HG03025 (cell line): ENCODE data around the gene MAST1.
"Not testable (repeated sequence)": the region's sequence is repeated elsewhere in the genome, so short reads cannot be mapped to it uniquely, and the experiment has no call there.

Experiments
- ATAC-seq: cut with Tn5 transposase; IDR thresholded peaks from one replicate; pipeline ENCODE4 v1.9.1; 2021; ENCODE audit warnings: mild to moderate bottlenecking, moderate library complexity; ENCODE audit not compliant: unreplicated experiment, low FRiP score

MAST1 gene

DNA sequence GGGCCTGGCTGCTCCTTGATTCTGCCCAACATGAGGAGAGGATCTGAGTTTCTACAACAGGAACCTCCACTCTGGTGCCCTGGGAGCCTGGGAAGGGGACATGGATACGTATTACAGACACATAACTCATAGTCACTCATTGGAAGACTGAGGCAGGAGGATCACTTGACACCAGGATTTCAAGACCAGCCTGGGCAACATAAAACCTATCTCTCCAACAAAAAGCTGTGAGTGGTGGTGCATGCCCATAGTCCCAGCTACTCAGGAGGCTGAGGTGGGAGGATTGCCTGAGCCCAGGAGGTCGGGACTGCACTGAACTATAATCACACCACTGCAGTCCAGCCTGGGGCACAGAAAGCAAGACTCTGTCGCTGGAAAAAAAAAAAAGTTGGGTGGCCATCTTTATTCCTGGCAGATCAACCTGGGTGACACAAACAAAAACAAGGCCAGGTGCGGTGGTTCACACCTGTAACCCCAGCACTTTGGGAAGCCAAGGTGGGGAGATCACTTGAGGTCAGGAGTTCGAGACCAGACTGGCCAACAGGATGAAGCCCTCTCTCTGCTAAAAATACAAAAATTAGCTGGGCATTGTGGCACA is 49.8 kb downstream of the MAST1 start:
- no peak for ATAC-seq

DNA sequence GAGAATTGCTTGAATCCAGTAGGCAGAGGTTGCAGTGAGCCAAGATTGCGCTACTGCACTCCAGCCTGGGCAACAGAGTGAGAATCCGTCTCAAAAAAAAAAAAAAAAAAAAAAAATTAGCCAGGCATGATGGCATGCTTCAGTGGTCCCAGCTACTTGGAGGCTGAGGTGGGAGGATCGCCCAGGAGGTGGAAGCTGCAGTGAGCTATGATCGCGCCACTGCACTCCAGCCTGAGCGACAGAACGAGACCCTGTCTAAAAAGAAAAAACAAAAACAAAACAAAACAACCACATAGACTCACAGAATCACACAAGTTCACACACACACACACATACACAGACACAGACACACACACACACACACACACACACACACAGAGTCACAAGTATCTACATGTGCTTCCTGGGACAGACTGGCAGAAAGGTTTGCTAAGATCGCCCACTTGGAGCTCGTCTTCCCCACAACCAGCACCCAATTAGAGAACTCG is 52.0 kb downstream of the MAST1 start:
- ATAC-seq: not testable (repeated sequence)

DNA sequence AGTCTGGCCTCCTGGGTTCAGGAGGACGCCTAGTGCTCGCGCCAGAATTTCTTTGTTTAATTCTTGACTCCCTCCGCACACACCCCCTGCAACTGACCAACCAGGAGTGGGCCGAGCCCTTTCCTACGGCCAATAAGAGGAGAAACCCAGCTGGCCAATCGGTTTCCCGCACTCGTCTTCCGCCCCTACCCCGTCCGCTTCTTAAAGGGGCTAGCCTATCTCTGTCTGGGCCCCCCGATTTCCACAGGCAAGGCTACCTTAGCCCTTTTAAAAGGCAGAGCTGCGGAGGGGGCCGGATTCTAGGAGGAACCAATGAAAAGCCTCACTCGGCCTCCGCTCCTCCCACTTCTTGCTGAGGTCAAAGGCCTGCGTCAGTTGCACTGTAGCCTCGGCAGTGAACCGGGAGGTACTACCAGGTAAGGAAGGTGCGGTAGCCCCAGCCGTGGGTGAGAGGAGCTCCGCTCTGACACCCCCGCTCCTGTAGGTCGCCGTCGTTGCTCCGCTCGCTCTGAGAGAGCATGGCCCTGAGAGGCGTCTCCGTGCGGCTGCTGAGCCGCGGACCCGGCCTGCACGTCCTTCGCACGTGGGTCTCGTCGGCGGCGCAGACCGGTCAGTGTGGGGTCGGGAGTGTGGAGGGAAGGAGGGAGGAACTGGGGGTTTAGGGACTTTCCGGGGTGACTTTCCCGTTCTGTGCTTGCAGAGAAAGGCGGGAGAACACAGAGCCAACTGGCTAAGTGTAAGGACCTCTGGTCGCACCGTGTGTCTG is 52.7 kb downstream of the MAST1 start, which contains the start of gene GCDH:
Gene GCDH, plus strand, starts transcription at position 374 of the 766 bp plus-strand sequence. Its CDS starts 145 bp downstream, at position 519.
- ATAC-seq: peak; percentile 93

DNA sequence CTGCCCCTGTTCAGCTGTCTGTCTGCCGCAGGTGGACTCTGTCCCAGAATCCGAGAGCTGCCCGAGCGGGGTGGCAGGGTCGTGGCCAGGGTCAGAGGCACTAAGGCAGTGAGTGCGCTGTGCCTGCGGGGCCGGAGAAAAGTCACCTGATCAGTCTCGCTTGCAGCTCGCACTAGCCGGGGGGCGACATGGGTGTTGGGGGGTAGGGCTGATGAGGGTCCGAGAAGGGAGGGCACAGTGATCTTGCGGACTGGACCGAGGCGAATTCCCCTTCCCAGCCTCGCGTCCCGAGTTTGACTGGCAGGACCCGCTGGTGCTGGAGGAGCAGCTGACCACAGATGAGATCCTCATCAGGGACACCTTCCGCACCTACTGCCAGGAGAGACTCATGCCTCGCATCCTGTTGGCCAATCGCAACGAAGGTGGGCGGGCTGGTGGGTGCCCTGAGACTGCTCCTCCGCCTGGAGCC is 53.3 kb downstream of the MAST1 start:
- ATAC-seq: no peak

DNA sequence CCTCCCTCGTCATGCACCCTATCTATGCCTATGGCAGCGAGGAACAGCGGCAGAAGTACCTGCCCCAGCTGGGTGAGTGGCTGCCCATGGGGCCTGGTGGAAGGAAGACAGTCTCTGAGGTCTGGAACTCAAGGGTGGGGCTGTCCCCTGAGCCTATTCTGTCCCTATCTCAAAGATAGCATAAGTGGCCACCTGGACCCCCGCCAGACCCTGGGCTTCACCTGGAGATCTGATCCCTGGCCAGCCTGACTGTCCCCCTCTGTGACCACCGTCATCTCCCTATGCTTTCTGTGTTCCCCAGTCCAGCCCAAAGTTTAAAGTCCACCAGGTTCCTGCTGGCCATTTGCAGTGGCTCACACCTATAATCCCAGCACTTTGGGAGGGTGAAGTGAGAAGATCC is 55.3 kb downstream of the MAST1 start:
- ATAC-seq: no peak

DNA sequence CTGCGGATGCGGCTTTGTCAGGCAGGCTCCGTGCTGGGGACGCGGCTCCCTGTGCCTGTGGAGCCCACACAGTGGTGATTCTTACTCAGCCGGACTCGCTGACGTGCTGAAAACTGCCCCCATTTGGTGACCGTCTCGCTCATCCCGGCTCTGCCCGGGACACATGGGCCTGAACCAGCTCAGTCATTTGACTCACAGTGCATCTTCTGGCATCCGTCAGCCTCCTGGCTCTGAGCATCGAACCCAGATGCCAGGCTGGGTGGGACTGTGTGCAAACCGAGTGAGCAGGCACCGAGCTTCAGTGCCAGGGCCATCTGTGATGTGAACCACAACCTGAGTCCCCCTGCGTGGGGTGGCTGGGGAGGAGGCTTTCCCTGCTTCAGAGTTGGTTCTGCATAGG is 58.1 kb downstream of the MAST1 start:
- no peak for ATAC-seq

DNA sequence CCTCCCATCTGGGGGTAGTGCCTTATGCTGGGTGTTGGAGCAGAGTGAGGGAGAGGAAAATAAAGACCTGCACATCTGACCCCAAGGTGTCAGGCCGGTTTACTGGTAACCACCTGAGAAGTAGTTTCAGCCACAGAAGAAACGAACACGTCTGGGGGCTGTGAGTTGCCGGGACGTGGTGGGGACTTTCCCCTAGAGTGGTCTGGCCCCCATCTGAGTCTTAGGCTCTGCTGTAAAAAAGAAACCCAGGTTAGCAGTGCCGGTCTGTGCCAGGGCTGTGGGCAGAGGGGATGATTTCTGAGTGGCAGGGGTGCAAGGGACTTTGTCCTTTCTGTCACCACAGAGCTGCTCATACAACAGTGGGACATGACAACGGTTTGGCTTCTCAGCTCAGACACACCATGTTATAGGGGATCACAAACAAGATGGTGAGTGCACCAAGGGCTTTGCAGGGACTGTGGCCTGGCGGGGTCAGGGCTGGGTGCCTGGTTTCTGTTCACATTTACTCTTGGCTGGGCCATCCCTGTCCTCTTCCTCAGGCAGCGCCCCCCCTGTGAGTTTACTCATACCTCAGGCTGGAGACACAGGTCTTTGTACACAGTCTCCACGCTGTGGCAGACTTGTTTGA is 61.7 kb downstream of the MAST1 start:
- no peak for ATAC-seq

DNA sequence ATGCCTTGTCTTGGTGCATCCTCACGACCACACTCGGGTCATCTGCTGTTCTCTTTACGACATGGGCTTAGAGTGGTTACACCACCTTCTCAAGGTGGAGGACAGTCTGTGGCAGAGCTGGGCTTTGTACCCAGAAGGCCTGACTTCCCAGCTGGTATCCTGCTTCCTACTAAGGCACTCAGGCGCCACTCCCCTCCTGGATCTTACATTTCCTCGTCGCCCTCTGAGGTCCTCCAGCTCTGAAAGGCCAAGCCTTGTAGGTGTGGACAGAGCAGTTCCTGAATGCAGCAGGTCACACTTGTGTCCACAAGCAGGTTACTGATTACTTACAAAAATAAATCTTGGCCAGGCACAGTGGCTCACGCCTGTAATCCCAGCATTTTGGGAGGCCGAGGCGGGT is 68.9 kb downstream of the MAST1 start:
- ATAC-seq: no peak

DNA sequence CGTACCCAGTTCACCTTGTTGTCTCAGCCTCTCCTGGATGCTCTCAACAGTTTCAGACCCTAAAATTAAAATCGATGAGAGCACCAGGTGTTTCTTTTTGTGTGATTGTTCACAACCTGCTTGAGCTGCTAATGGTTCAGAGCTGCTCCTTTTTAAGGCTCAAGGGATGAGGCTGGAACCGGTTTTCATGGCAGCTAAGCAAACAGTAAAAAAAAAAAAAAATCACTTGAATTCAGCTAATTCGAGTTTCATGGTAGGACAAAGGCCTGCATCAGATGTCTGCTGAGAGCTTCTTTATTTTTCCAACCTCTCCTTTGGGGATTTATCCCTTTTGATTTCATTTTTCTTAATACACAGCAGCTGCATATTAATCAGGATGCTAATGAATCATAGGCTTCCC is 74.3 kb downstream of the MAST1 start:
- no peak for ATAC-seq

DNA sequence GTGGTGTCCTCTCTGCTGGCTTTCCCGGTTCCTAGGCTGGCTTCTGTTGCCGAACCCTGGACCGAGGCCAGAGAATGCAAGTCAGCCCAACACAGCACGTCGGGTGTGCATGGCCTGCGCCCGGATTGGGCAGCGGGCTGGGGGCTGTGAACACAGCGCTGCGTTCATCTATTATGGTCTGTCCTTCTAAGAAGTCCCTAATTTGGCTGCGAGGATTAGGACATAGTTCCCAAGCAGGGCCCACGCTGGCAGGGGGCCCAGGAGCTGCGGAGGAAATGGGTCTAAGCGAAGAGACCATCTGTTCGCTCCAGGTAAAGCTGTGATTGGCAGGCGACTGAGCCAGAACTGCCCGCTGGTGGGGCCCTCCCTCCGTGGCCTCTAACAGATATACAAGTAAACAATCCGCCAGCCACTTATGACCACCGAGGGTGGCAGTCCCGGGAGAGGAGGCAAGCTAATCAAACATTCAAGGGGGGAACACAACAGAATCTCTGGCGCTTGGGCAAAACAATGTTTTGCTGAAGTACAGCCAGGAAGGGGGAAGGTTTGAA is 74.8 kb downstream of the MAST1 start:
- no peak for ATAC-seq

DNA sequence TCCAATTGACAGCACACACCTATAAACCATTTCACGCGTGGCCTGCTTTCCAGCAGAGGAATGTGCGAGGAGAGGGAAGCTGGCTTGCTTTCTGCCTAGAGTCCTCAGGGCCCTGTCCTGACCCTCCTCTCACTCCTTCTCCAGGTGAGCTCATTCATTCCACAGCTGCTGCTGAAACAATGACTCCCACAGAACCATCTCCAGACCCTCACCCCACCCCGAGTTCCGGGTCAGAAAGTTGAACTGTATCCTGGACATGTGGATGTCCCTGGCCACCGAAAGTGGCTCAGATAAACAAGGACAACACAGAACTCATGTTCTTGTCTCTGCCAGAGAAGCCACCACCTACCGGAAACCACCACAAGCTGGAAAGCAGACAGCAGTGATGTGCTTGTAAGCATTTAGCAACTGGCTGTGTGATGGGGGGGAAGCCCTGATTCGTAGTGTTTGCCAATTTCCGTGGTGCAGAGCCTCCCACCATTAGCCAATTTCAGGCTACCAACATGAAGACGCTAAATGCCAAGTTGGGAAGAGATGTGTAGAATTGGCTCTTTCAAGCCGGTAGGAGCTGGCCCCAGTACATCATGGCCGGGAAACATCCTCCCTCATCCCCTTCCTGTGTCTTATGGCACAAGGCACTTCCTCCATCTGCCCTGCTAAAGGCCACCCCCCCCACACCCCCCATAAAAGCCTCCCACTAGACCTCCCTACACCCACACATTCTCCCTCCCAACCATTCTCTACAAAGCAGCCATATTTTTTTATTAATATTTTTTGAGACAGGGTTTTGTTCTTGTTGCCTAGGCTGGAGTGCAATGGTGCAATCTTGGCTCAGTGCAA is 75.8 kb downstream of the MAST1 start:
- ATAC-seq: no peak

DNA sequence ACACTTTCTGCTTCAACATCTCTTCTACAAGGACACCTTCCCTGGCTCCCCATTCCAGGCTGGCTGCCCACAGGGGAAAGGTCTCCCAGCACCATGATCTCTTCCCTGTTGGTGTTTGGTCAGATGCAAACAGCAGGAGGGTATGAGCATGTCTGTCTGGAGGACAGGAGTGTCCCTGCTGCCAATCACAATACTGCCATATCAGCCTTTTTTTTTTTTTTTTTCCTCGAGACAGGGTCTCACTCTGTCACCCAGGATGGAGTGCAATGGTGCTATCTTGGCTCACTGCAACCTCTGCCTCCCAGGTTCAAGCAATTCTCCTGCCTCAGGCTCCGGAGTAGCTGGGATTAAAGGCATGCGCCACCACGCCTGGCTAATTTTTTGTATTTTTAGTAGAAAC is 77.5 kb downstream of the MAST1 start:
- ATAC-seq: not testable (repeated sequence)

DNA sequence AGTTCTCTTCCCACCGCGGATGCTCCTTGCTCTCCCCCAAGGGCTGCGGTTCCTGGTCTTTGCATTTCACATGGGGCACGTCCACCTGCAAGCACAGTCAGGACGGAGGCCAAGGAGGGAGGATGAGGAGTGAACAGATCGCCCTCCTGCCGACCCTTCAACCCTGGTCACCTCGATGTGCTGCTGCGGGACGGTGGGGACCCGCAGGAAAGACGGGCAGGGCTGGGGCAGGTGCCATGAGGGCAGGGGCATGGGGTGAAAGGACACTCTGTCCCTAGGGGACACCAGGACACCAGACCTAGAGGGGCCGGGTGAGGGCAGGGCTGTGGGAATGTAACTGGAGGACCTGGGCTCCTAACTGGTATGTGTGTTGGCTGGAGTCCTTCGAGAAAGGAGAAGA is 79.9 kb downstream of the MAST1 start:
- no peak for ATAC-seq

DNA sequence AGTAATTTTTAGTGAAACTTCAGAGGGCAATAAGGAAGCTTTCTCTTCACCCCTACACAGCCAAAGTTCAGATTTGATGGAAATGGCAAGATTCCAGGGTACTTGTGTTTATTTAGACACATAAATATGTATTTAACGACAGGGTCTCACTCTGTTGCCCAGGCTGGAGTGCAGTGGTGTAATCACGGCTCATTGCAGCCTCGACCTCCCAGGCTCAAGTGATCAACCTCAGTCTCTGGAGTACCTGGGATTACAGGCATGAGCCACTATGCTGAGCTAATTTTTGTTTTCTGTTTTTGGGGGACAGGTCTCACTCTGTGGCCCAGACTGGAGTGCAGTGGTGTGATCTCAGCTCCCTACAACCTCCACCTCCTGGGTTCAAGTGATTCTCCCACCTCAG is 82.7 kb downstream of the MAST1 start:
- no peak for ATAC-seq

DNA sequence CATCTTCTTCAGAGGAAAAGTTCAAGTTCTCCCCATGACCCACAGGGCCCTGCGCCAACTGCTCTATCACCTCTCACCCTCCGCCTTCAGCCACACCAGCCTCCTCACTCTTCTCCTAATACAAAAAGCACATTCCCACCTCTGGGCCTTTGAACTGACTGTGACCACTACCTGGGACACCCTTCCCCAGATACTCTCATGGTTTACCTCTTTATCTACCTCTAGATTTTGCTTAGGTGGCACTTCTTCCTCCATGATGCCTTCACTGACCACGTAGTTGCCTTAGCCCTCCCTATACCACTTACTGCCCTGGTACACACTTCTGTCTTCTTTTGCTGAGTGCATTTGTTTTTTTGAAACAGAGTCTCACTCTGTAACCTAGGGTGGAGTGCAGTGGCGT is 84.6 kb downstream of the MAST1 start:
- no peak for ATAC-seq
